HepG2 (cell line): ENCODE measurements around the gene CAMSAP3. TPM values are rescaled to one million over a fixed set of nuclear protein-coding genes. Genes with fewer than 3 reads are reported as not detected.

Experiments used
- ATAC-seq: fragments of 200-7000 bp; cut with Tn5 transposase; 3 replicates; pipeline ENCODE4 v1.9.1; 2020; ENCODE audit warnings: mild to moderate bottlenecking, moderate library complexity
- BruUV-seq: library from RNA; stranded (reverse); fragments of 400-500 nt; replicated peaks from 2 replicates; lab custom pipeline; 2021; lab: Mats Ljungman, UMichigan
- CTCF ChIA-PET: fragments of 300-600 bp; formaldehyde crosslinking; extraction: SDS; loops from one replicate; lab custom pipeline; 2021; ENCODE audit warnings: low total read pairs, inconsistent platforms, low intra/inter-chr PET ratio; lab: Yijun Ruan, JAX
- POLR2A ChIA-PET: fragments of 350-600 bp; sonication (Branson Sonifier 250); formaldehyde crosslinking; loops from one replicate; lab custom pipeline; 2020; ENCODE audit warnings: antibody characterized with exemption, inconsistent platforms; lab: Yijun Ruan, JAX
- DNase-seq: peaks from one replicate; pipeline ENCODE4 v3.0.0-alpha.2; 2015; ENCODE audit warnings: low spot score
- FAIRE-seq: peaks from 3 replicates; lab custom pipeline; 2011; peaks lifted over from hg19 to GRCh38; lab: Jason Lieb, UNC
- H2AFZ ChIP-seq: one replicate; pipeline ENCODE4 v1.6.1; 2011; ENCODE audit warnings: low read length, inconsistent platforms
- H3K27ac ChIP-seq: fragments of 300-600 bp; 3 replicates; pipeline ENCODE4 v1.8.0; 2011; ENCODE audit warnings: mixed run types, mild to moderate bottlenecking, mixed read lengths, low read length, inconsistent platforms; ENCODE audit not compliant: insufficient read depth; ENCODE audit errors: extremely low read length
- H3K27me3 ChIP-seq, 2 experiments: fragments of 200-600 bp in 1 of 2; 2 replicates in 1 of 2; 3 replicates in 1 of 2; pipeline versions ENCODE4 v1.6.0 to v1.8.0; 2011; ENCODE audit warnings: low read length in 2 of 2, mild to moderate bottlenecking in 2 of 2, moderate library complexity in 2 of 2, inconsistent platforms in 1 of 2; ENCODE audit not compliant: insufficient read depth in 2 of 2, control insufficient read depth in 1 of 2
- H3K36me3 ChIP-seq, 2 experiments: fragments of 200-600 bp in 1 of 2; replicated peaks in 1 of 2; 2 replicates in 1 of 2; 3 replicates in 1 of 2; pipeline versions ENCODE4 v1.5.1 to v1.8.0; 2011; ENCODE audit warnings: low read length in 2 of 2, inconsistent platforms in 1 of 2; ENCODE audit not compliant: insufficient read depth in 2 of 2, control insufficient read depth in 1 of 2
- H3K4me1 ChIP-seq: 2 replicates; pipeline ENCODE4 v1.5.1; 2012; ENCODE audit warnings: low read length, inconsistent platforms; ENCODE audit not compliant: insufficient read depth
- H3K4me2 ChIP-seq: 2 replicates; pipeline ENCODE4 v1.6.0; 2011; ENCODE audit warnings: low read depth, low read length, inconsistent platforms
- H3K4me3 ChIP-seq, 3 experiments: fragments of 200-600 bp in 1 of 3; sonication (generic), shearing (Covaris generic) in 1 of 3; replicated peaks in 1 of 3; 2 replicates each; pipeline ENCODE4 v1.5.1; 2011 to 2016; ENCODE audit warnings: low read length in 3 of 3, inconsistent platforms in 2 of 3, low read depth in 2 of 3, mild to moderate bottlenecking in 2 of 3, control low read depth in 1 of 3, mixed read lengths in 1 of 3; ENCODE audit not compliant: insufficient read depth in 1 of 3
- H3K79me2 ChIP-seq: one replicate; pipeline ENCODE4 v1.6.1; 2011; ENCODE audit warnings: low read length, inconsistent platforms; ENCODE audit not compliant: insufficient read depth
- H3K9ac ChIP-seq: 2 replicates; pipeline ENCODE4 v1.6.0; 2011; ENCODE audit warnings: mild to moderate bottlenecking, low read depth, low read length, inconsistent platforms; ENCODE audit not compliant: insufficient read depth
- H3K9me3 ChIP-seq: 2 replicates; pipeline ENCODE4 v1.5.1; 2012; ENCODE audit warnings: mild to moderate bottlenecking, low read length
- H4K20me1 ChIP-seq: 2 replicates; pipeline ENCODE4 v1.6.0; 2011; ENCODE audit warnings: inconsistent platforms, mild to moderate bottlenecking, low read length, moderate library complexity; ENCODE audit not compliant: insufficient read depth
- PAX8 ChIP-seq: sonication (generic); formaldehyde crosslinking; IDR thresholded peaks from 2 replicates; pipeline ENCODE4 v1.8.0; 2022; ENCODE audit warnings: mild to moderate bottlenecking, missing genetic modification reagents, borderline replicate concordance
- WGBS: methylation state at CpG from one replicate; pipeline ENCODE4 v1.1.6; 2017; ENCODE audit warnings: low lambda C conversion rate; 5-methylcytosine and 5-hydroxymethylcytosine counted together
- in situ Hi-C: cut with HindIII; loops from 2 replicates; pipeline ENCODE4 v1.10.0; 2017; ENCODE audit warnings: low pct_unique_long_range_greater_than_20kb; ENCODE audit not compliant: extremely low pct_ligation_motif_present
- intact Hi-C: fragments of 100-400 bp; cut with micrococcal nuclease; formaldehyde crosslinking; loops from one replicate; pipeline ENCODE4 v1.10.0; 2022; ENCODE audit not compliant: unreplicated experiment
- polyA plus RNA-seq, 8 experiments: library from polyadenylated mRNA; depleted of rRNA in 3 of 8; stranded (reverse) in 7 of 8; unstranded in 1 of 8; fragments of >200 nt; fragmentation: Illumina TruSeq in 4 of 8; extraction: Trizol in 4 of 8; gene quantifications; 2 replicates each; pipeline versions ENCODE4 v1.2.1 to v1.2.3, GENCODE V29; 2011 to 2016; ENCODE audit warnings: low read depth in 4 of 8, missing spikeins in 1 of 8, mixed read lengths in 1 of 8; ENCODE audit not compliant: insufficient read depth in 1 of 8
- total RNA-seq, 5 experiments: library from RNA; depleted of rRNA; stranded (reverse); fragments of >200 nt; fragmentation: Illumina TruSeq; extraction: Trizol; gene quantifications; 2 replicates each; pipeline ENCODE4 v1.2.3, GENCODE V29; 2016; ENCODE audit warnings: low read depth in 1 of 5
- TF ChIP-seq, protein P1 (sequence below): sonication (generic); formaldehyde crosslinking; IDR thresholded peaks from 2 replicates; pipeline ENCODE4 v1.8.0; 2022; ENCODE audit warnings: mild to moderate bottlenecking, missing genetic modification reagents
- TF ChIP-seq, protein P2 (sequence below): sonication (generic); formaldehyde crosslinking; IDR thresholded peaks from 2 replicates; pipeline ENCODE4 v1.8.1; 2022; ENCODE audit warnings: low read depth, mild to moderate bottlenecking, missing genetic modification reagents

CAMSAP3 gene
- total and polyA plus RNA-seq, 2 of the 13 experiments (the other 11 are each of a cell fraction or from before 2014, with no cell fraction given): 10.8 to 11.8 TPM

DNA sequence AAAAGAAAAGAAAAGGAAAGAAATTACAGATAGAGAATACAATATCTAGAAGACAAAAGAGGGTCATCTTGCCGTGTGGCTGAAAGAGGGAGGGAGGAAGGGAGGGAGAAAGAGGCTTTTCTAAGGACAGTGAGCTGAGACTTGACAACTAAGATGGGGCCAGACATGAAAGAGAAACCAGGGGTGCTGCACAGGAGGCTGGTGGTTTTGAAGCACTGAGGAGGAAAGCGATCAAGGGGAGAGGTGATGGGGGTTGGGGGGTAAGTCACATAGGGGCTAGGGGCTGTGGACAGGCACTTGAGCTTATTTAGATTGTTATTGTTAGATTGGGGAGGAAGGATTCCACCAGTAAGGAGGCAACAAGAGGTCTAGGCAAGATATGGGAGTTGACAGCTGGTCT is 42.9 kb upstream of the CAMSAP3 start (continued):
- TF ChIP-seq, protein P1, sequence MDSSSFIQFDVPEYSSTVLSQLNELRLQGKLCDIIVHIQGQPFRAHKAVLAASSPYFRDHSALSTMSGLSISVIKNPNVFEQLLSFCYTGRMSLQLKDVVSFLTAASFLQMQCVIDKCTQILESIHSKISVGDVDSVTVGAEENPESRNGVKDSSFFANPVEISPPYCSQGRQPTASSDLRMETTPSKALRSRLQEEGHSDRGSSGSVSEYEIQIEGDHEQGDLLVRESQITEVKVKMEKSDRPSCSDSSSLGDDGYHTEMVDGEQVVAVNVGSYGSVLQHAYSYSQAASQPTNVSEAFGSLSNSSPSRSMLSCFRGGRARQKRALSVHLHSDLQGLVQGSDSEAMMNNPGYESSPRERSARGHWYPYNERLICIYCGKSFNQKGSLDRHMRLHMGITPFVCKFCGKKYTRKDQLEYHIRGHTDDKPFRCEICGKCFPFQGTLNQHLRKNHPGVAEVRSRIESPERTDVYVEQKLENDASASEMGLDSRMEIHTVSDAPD (CRISPR knock-in tag): no peak

DNA sequence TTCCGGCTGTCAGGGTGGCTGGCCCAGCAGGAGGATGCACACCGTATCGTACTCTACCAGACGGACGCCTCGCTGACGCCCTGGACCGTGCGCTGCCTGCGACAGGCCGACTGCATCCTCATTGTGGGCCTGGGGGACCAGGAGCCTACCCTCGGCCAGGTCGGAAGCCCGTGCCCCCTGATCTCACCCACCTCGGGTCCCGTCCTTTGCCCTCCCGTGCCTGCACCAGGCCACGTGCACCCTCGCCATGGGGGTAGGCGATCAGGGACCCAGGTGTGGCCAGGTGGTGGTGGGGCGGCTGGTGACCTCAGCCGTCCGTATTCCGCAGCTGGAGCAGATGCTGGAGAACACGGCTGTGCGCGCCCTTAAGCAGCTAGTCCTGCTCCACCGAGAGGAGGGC is 41.1 kb upstream of the CAMSAP3 start:
- ChIA-PET POLR2A (no interaction called here), CTCF (no interaction called here)
- WGBS: 98% methylated on average over 15 of the region's 28 CpGs
- in situ Hi-C loops: no loop called here
- no peak overlapping the region for H3K4me2 ChIP-seq
- no peaks in the 10 kb centered on the region for H3K4me1 ChIP-seq
- TF ChIP-seq, protein P2, sequence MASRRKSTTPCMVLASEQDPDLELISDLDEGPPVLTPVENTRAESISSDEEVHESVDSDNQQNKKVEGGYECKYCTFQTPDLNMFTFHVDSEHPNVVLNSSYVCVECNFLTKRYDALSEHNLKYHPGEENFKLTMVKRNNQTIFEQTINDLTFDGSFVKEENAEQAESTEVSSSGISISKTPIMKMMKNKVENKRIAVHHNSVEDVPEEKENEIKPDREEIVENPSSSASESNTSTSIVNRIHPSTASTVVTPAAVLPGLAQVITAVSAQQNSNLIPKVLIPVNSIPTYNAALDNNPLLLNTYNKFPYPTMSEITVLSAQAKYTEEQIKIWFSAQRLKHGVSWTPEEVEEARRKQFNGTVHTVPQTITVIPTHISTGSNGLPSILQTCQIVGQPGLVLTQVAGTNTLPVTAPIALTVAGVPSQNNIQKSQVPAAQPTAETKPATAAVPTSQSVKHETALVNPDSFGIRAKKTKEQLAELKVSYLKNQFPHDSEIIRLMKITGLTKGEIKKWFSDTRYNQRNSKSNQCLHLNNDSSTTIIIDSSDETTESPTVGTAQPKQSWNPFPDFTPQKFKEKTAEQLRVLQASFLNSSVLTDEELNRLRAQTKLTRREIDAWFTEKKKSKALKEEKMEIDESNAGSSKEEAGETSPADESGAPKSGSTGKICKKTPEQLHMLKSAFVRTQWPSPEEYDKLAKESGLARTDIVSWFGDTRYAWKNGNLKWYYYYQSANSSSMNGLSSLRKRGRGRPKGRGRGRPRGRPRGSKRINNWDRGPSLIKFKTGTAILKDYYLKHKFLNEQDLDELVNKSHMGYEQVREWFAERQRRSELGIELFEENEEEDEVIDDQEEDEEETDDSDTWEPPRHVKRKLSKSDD (CRISPR knock-in tag): 0 out of 2 replicates have a peak, but pooled peaks have one; percentile 28
- no peak for TF ChIP-seq PAX8
- DNase-seq (no peak), ATAC-seq (no peak), FAIRE-seq (no peak)
- BruUV-seq: no TSS peak
- no peaks in the 10 kb centered on the region for H3K27me3 ChIP-seq
- peaks cover 1 to 4% of the 10 kb centered on the region in 2 experiments; a peak in 3 of 5 replicates for H3K36me3 ChIP-seq
- no peak overlapping the region for H3K4me3 ChIP-seq
- intact Hi-C loops: no loop called here
- H4K20me1 ChIP-seq: no peaks in the 10 kb centered on the region
- H3K27ac ChIP-seq: no peak overlapping the region
- H2AFZ ChIP-seq: no peak overlapping the region
- H3K79me2 ChIP-seq: no peaks in the 10 kb centered on the region
- no peaks in the 10 kb centered on the region for H3K9me3 ChIP-seq
- no peak overlapping the region for H3K9ac ChIP-seq
